HL-60 (cell line): ENCODE results near the gene SETD3.

ENCODE experiments used
- POLR2AphosphoS5 ChIP-seq: IDR thresholded peaks from 2 replicates; pipeline ENCODE4 v1.6.1; 2012; ENCODE audit warnings: low read depth
- SPI1 ChIP-seq: IDR thresholded peaks from 2 replicates; pipeline ENCODE4 v1.6.1; 2012; ENCODE audit warnings: low read depth, mild to moderate bottlenecking, borderline replicate concordance
- TF ChIP-seq, protein P1 (sequence below): IDR thresholded peaks from one replicate; pipeline ENCODE4 v1.5.1; 2011; ENCODE audit warnings: low read length, control low read depth, inconsistent platforms; ENCODE audit not compliant: insufficient read depth

DNA sequence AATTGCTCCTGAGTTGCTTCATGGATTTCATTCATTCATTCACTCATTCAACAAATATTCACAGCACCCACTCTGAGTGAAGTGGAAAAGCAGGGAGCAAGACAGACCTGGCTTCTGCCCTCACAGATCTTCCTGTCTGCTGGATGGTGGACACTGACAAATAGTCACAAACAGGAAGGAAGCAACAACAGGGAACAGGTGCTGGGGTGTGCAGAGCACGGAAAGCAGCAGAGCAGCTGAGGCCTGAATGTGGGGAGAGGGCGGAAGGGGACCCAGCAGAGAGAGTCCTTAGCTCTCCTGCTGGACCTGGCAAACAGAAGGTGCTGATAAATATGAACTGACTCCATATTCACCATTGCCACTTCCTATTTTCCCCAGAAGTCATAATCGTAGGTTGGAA is 54.4 kb downstream of the SETD3 start:
- TF ChIP-seq, protein P1, sequence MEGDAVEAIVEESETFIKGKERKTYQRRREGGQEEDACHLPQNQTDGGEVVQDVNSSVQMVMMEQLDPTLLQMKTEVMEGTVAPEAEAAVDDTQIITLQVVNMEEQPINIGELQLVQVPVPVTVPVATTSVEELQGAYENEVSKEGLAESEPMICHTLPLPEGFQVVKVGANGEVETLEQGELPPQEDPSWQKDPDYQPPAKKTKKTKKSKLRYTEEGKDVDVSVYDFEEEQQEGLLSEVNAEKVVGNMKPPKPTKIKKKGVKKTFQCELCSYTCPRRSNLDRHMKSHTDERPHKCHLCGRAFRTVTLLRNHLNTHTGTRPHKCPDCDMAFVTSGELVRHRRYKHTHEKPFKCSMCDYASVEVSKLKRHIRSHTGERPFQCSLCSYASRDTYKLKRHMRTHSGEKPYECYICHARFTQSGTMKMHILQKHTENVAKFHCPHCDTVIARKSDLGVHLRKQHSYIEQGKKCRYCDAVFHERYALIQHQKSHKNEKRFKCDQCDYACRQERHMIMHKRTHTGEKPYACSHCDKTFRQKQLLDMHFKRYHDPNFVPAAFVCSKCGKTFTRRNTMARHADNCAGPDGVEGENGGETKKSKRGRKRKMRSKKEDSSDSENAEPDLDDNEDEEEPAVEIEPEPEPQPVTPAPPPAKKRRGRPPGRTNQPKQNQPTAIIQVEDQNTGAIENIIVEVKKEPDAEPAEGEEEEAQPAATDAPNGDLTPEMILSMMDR = no peak
- no peak for TF ChIP-seq SPI1
- TF ChIP-seq POLR2AphosphoS5 = no peak
